MCF 10A (cell line): ENCODE results near the gene GALNT10. TPM values are rescaled to one million over a fixed set of nuclear protein-coding genes. Genes with fewer than 3 reads are reported as not detected.

Experiments used
- BruUV-seq: library from RNA; stranded (reverse); fragments of 400-500 nt; replicated peaks from 2 replicates; lab custom pipeline; 2021; lab: Mats Ljungman, UMichigan
- CTCF ChIA-PET: fragments of 300-600 bp; sonication (Branson Sonifier 250); formaldehyde crosslinking; extraction: SDS; loops from one replicate; lab custom pipeline; 2021; ENCODE audit warnings: antibody characterized with exemption, inconsistent platforms; lab: Yijun Ruan, JAX
- POLR2A ChIA-PET: fragments of 300-600, 350-650 bp; sonication (Branson Sonifier 250); formaldehyde crosslinking; extraction: SDS; loops from one replicate; lab custom pipeline; 2020; ENCODE audit warnings: antibody characterized with exemption, inconsistent platforms; lab: Yijun Ruan, JAX
- DNase-seq: peaks from one replicate; pipeline ENCODE4 v3.0.0-alpha.2; 2018; ENCODE audit not compliant: unreplicated experiment
- H3K27ac Mint-ChIP-seq: one replicate; pipeline ENCODE4 v1.8.0; 2022; ENCODE audit warnings: mild to moderate bottlenecking, low read depth, mixed read lengths; ENCODE audit not compliant: unreplicated experiment
- H3K27me3 Mint-ChIP-seq: one replicate; pipeline ENCODE4 v1.8.0; 2022; ENCODE audit warnings: mixed read lengths; ENCODE audit not compliant: insufficient read depth, unreplicated experiment
- H3K36me3 Mint-ChIP-seq: one replicate; pipeline ENCODE4 v1.8.0; 2022; ENCODE audit warnings: mild to moderate bottlenecking, moderate library complexity, mixed read lengths; ENCODE audit not compliant: insufficient read depth, unreplicated experiment
- H3K4me1 Mint-ChIP-seq: one replicate; pipeline ENCODE4 v1.8.0; 2022; ENCODE audit warnings: mixed read lengths; ENCODE audit not compliant: insufficient read depth, unreplicated experiment
- H3K4me3 Mint-ChIP-seq: one replicate; pipeline ENCODE4 v1.8.0; 2022; ENCODE audit warnings: mild to moderate bottlenecking, moderate library complexity, mixed read lengths; ENCODE audit not compliant: unreplicated experiment
- H3K9me3 Mint-ChIP-seq: one replicate; pipeline ENCODE4 v1.8.0; 2022; ENCODE audit warnings: mixed read lengths; ENCODE audit not compliant: unreplicated experiment
- intact Hi-C: fragments of 100-400 bp; cut with micrococcal nuclease; formaldehyde crosslinking; loops from 2 replicates; pipeline ENCODE4 v1.14.1; 2022
- total RNA-seq: library from RNA; stranded (reverse); gene quantifications from 2 replicates; pipeline ENCODE4 v1.2.3, GENCODE V29; 2022
- TF ChIP-seq, protein P1 (sequence below): fragments of 200-600 bp; IDR thresholded peaks from one replicate; pipeline ENCODE4 v1.8.0; 2022; ENCODE audit warnings: antibody characterized with exemption, mild to moderate bottlenecking; ENCODE audit not compliant: unreplicated experiment

The GALNT10 gene
- total RNA-seq, 1 experiment from 2014 or later: 57.4 TPM

DNA sequence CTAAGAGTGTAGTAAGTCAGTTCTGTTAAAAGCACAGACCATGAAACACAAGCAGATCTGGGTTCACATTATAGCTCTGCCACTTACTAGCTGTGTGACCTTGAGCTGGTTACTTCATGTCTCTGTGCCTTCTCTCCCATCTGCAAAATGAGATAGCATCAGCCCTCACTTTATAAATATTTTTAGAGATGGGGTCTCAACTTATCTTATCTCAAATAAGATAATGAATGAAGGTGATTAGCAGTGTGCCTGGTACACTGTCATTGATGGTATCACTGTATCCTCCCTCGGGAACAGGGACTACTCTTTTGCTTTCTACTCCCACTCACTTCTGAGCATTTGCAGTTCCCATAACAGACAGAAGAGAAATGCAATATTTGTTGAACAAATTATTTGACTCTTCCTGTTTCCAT, 52.4 kb downstream of the GALNT10 start:
- DNase-seq: no peak
- Mint-ChIP-seq H3K4me3 (no peak overlapping the region), H3K9me3 (peaks cover 5% of the 10 kb centered on the region), H3K36me3 (peaks cover 6% of the 10 kb centered on the region), H3K27ac (no peak overlapping the region), H3K4me1 (peaks cover 8% of the 10 kb centered on the region), H3K27me3 (no peaks in the 10 kb centered on the region)
- intact Hi-C loops: no loop called here
- CTCF ChIA-PET: interaction anchor here (0.8 kb wide), 2 partner anchors 53 to 162 kb away, joined by 3 read pairs; partner anchors contain the start of gene GALNT10
- TF ChIP-seq, protein P1, sequence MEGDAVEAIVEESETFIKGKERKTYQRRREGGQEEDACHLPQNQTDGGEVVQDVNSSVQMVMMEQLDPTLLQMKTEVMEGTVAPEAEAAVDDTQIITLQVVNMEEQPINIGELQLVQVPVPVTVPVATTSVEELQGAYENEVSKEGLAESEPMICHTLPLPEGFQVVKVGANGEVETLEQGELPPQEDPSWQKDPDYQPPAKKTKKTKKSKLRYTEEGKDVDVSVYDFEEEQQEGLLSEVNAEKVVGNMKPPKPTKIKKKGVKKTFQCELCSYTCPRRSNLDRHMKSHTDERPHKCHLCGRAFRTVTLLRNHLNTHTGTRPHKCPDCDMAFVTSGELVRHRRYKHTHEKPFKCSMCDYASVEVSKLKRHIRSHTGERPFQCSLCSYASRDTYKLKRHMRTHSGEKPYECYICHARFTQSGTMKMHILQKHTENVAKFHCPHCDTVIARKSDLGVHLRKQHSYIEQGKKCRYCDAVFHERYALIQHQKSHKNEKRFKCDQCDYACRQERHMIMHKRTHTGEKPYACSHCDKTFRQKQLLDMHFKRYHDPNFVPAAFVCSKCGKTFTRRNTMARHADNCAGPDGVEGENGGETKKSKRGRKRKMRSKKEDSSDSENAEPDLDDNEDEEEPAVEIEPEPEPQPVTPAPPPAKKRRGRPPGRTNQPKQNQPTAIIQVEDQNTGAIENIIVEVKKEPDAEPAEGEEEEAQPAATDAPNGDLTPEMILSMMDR: no peak
- POLR2A ChIA-PET: interaction anchor here (0.7 kb wide), 1 partner anchor 34 kb away, joined by 3 read pairs; no protein-coding TSS in a partner anchor
- BruUV-seq: no TSS peak

GRCh38 chr5:154243736-154244135, 53.2 kb downstream of the GALNT10 start:
- H3K27me3 Mint-ChIP-seq: no peaks in the 10 kb centered on the region
- TF ChIP-seq, protein P1: no peak
- no peak for DNase-seq
- no peak overlapping the region for H3K4me3 Mint-ChIP-seq
- H3K9me3 Mint-ChIP-seq: peaks cover 5% of the 10 kb centered on the region
- BruUV-seq: no TSS peak
- POLR2A ChIA-PET: interaction anchor here (0.6 kb wide), 1 partner anchor 166 kb away, joined by 3 read pairs; no protein-coding TSS in a partner anchor
- H3K4me1 Mint-ChIP-seq: peaks cover 8% of the 10 kb centered on the region
- CTCF ChIA-PET: interaction anchor here (0.6 kb wide), 2 partner anchors 27 to 60 kb away, joined by 3 read pairs; no protein-coding TSS in a partner anchor
- intact Hi-C loops: no loop called here
- peaks cover 6% of the 10 kb centered on the region for H3K36me3 Mint-ChIP-seq
- no peak overlapping the region for H3K27ac Mint-ChIP-seq

DNA sequence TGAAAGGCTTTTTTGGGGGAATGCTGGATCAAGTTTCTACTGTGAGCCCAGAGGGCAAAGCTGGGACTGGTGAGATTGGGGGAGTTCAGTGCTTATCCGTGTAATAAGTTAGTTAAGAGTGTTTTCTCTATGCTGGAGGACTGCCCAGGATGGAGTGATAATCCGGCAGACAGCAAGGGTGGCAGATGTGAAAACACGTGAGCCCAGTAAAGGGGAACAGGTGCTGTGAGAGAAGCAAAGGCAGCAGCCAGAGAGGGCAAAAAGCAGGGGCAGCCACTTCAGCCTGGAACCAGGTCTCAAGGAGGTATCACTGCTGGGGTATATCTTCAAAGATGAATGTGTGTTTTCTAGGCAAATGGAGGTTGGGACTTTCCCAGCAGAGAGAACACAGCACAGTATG, 53.9 kb downstream of the GALNT10 start:
- BruUV-seq: no TSS peak
- peaks cover 6% of the 10 kb centered on the region for H3K36me3 Mint-ChIP-seq
- DNase-seq: no peak
- no peaks in the 10 kb centered on the region for H3K27me3 Mint-ChIP-seq
- TF ChIP-seq, protein P1: no peak
- intact Hi-C loops: no loop called here
- H3K4me3 Mint-ChIP-seq: no peak overlapping the region
- no peak overlapping the region for H3K27ac Mint-ChIP-seq
- CTCF ChIA-PET: interaction anchor here (0.7 to 0.9 kb wide), 2 partner anchors 8 to 161 kb away, joined by 3 read pairs; no protein-coding TSS in a partner anchor
- peaks cover 8% of the 10 kb centered on the region for H3K4me1 Mint-ChIP-seq
- H3K9me3 Mint-ChIP-seq: peaks cover 5% of the 10 kb centered on the region
- POLR2A ChIA-PET: no interaction called here

DNA sequence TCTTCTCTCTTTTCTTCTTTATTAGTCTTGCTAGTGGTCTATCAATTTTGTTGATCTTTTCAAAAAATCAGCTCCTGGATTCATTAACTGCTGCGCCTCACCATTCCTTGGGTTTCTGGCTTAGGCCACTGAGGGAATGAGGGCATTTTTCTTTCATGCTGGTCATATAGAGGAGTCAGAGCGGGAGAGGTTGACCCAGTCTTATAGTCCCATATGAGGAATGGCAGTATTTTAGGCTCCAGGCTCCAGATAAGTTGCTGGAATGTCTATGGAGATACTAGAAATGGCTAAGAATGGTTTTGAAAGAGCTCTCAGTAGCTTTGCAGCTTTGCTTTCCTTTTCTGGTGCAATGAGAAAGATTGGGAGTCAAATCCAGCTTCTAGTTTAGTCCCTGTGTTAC, 58.2 kb downstream of the GALNT10 start:
- H3K36me3 Mint-ChIP-seq: no peaks in the 10 kb centered on the region
- no peak overlapping the region for H3K27ac Mint-ChIP-seq
- intact Hi-C loops: no loop called here
- no peaks in the 10 kb centered on the region for H3K27me3 Mint-ChIP-seq
- H3K9me3 Mint-ChIP-seq: peaks cover 5% of the 10 kb centered on the region
- no peak overlapping the region for H3K4me3 Mint-ChIP-seq
- no TSS peak for BruUV-seq
- peaks cover 8% of the 10 kb centered on the region for H3K4me1 Mint-ChIP-seq
- TF ChIP-seq, protein P1: no peak
- ChIA-PET POLR2A (interaction anchor here (1.2 kb wide), 1 partner anchor 13 kb away, joined by 4 read pairs; no protein-coding TSS in a partner anchor), CTCF (interaction anchor here (0.7 to 1.1 kb wide), 3 partner anchors 13 to 156 kb away, joined by 3 to 4 read pairs (median 3); no protein-coding TSS in a partner anchor)
- DNase-seq: no peak
